HG03520 (cell line): ENCODE data around the gene PNRC2.
"Not testable (repeated sequence)": the region's sequence is repeated elsewhere in the genome, so short reads cannot be mapped to it uniquely, and the experiment has no call there.

Experiments used
- ATAC-seq: cut with Tn5 transposase; IDR thresholded peaks from one replicate; pipeline ENCODE4 v1.9.1; 2021; ENCODE audit warnings: mild to moderate bottlenecking, moderate library complexity; ENCODE audit not compliant: unreplicated experiment

Gene PNRC2

DNA sequence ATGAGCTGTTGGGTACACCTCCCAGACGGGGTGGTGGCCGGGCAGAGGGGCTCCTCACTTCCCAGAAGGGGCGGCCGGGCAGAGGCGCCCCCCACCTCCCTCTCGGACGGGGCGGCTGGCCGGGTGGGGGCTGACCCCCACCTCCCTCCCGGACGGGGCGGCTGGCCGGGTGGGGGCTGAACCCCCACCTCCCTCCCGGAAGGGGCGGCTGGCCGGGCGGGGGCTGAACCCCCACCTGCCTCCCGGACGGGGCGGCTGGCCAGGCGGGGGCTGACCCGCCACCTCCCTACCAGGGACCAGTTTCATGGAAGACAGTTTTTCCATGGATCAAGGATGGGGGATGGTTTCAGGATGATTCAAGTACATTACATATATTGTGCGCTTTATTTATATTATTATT, 27.4 kb downstream of the PNRC2 start:
- ATAC-seq = not testable (repeated sequence)

DNA sequence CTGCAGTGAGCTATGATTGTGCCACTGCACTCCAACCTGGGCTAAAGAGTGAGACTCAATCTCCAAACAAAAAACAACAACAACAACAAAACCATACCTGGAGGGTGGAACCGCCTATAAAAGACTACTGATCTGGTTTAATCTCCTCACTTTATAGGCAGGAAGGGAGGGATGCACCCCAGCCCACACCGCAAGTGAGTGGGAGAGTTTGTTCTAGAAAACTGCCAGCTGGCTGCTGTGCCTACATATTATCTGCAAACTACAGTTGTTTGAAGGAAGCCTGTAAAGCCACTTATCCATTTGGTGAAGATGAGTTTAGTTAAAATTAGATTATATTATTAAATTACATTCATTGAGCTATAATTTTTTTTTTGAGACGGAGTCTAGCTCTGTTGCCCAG, 29.6 kb downstream of the PNRC2 start:
- no peak for ATAC-seq

DNA sequence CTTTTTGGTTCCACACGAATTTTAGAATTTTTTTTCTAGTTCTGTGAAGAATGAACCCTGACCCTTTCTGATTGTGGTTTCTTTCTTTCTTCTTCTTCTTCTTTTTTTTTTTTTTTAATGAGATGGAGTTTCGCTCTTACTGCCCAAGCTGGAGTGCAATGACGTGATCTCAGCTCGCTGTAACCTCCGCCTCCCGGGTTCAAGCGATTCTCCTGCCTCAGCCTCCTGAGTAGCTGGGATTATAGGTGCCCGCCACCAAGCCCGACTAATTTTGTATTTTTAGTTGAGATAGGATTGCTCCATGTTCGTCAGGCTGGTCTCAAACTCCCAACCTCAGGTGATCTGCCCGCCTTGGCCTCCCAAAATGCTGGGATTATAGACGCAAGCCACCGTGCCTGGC, 32.4 kb downstream of the PNRC2 start:
- ATAC-seq = not testable (repeated sequence)

DNA sequence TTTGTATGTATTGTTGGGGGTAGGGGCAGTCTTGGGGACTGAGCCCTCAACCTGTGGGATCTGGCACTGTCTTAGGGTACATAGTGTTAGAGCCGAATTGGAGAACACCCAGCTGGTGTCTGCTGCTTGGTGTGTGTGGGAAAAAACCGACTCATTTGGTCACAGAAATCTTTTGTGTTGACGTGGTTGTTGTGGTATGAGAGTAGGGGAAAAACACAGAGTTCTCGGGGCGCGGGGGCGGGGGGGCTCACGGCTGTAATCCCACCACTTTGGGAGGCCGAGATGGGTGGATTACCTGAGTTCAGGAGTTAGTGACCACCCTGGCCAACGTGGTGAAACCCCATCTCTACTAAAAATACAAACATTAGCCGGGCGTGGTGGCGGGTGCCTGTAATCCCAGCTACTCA, 35.8 kb downstream of the PNRC2 start:
- ATAC-seq = no peak

DNA sequence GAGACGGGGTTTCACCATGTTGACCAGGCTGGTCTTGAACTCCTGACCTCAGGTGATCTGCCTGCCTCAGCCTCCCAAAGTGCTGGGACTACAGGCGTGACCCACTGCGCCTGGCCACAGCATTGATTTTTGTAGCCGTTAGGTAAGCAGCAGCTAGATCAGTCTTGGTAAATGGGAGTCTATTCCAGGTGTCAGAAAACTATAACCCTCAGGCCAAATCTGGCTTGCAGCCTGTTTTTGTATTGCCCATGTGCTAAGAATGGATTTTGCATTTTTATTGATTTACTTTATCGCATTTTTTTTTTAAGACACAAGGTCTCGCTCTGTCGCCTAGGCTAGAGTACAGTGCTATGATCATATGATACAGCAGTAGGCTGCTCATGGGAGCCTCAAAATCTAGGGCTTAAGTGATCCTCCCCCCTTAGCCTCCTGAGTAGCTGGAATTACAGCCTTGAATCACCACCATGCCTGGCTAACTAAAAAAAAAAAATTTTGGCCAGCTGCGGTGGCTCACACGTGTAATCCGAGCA, 37.1 kb downstream of the PNRC2 start:
- ATAC-seq = no peak

DNA sequence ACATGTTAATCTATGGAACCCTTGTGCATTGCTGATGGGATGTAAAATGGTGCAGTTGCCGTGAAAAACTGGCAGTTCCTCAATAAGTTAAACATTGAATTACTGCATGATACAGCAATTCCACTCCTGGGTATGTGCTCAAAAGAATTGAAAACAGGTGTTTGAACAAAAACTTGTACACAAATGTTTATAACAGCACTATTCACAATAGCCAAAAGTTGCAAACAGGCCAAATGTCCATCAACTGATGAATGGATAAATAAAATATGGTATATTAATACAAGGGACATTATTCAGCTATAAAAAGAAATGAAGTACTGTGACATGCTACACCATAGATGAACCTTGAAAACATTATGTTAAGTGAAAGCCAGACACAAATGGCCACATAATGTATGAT, 38.2 kb downstream of the PNRC2 start:
- no peak for ATAC-seq

DNA sequence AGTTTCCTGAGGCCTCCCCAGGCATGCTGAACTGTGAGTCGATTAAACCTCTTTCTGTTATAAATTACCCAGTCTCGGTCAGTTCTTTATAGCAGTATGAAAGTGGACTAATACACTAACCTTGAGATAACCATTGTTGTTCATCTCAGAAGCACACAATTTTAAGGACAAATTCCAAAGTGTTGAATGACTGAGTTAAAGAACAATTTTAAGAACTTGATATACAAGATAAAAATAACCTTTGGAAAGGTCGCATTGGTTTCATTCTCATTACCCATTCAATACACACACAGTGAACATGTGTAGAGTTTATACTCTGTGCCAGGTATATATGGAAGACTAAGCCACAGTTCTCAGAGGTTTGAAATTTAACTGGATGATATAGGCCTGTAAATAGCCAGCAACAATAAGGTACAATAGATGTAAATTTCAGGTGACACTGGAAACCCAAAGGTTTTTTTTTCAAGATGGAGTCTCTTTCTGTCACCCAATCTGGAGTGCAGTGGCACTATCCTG, 39.6 kb downstream of the PNRC2 start:
- no peak for ATAC-seq

DNA sequence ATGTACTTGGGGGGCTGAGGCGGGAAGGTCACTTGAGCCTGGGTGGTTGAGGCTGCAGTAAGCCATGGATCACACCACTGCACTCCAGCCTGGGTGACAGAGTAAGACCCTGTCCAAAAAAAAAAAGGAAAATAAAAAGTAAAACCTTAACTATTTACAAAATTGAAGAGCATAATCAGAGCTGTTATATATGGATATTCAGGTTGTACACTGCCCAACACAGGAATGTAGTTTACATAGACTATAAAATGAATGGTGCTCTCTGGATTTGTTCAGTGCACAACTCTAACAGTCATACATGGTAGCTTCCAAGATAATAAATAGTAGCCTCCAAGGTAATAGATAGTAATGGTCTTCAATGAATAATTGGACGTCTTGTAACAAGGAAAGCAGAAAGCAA, 43.1 kb downstream of the PNRC2 start:
- ATAC-seq = no peak

DNA sequence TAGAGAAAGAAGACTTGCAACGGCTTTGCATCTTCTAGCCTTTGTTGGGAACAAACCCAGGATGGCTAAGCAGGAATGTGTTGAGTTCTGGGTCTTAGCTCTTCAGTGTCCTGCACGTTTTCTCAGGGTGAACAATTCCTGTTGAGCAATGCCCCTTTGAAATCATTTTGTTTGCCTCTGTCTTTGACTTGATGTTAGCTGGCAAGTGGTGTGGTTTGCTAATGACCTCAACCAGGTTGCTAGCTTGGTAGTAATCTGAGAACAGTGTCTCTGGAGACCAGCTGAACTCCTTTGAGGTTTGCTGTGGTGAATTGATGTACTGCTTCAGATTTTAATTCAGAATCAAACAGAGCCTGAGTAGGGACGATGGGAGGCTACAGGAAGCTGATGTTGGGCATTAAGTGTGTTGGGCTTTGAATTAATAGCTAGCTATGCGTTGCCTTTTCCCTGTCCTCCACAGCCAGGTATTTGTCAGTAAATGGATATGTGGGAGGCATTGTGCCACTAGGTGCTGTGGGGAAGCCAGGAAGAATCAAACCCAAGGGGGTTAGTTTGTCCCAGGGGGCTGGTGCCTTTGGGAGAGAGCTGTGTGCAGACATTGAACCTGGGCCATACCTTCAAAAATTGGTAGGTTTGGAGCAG, 43.8 kb downstream of the PNRC2 start:
- no peak for ATAC-seq

DNA sequence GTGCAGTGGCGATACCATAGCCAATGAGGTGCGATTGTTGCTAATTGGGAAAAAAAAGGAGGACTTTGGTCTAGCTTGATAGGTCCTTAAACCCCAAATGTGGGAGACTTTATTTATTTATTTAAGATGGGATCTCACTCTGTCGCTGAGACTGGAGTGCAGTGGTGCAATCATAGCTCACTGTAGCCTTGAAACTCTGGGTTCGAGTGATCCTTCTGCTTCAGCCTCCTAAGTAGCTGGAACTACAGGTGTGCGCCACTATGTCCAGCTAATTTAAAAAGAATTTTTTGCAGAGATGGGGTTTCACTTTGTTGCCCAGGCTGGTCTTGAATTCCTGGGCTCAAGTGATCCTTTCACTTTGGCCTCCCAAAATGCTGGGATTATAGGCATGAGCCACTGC, 44.5 kb downstream of the PNRC2 start:
- no peak for ATAC-seq

DNA sequence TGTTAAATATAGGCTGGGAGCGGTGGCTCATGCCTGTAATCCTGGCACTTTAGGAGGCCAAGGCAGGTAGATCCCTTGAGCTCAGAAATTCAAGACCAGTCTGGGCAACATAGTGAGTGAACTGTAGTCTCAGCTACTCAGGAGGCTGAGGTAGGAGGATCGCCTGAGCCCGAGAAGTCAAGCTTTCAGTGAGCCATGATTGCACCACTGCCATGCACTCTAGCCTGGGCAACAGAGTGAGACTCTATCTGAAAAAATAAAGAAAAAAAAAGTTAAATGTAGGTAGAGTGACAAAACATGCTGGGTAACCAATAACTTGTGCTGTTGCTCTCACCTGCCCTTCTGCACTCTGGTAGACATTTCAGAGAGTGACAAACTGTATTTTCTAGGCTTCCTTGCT, 45.5 kb downstream of the PNRC2 start:
- ATAC-seq = no peak

DNA sequence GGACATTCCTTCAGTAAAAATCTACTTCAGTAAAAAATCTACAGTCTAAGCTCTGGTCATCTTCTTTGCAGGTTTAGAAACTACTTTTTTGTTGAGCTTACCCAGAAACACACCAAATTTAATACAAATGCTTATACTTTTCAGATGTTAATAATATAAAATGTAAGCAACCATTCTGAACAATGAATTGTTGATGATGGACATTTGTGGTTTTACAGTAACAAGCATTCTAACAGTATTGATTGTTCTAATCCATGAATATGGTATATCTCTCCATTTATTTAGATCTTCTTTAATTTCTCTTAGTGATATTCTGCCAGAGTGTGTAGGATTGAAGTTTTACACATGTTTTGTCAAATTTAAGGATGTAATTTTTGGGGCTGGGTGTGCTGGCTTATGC, 47.5 kb downstream of the PNRC2 start:
- ATAC-seq = no peak

DNA sequence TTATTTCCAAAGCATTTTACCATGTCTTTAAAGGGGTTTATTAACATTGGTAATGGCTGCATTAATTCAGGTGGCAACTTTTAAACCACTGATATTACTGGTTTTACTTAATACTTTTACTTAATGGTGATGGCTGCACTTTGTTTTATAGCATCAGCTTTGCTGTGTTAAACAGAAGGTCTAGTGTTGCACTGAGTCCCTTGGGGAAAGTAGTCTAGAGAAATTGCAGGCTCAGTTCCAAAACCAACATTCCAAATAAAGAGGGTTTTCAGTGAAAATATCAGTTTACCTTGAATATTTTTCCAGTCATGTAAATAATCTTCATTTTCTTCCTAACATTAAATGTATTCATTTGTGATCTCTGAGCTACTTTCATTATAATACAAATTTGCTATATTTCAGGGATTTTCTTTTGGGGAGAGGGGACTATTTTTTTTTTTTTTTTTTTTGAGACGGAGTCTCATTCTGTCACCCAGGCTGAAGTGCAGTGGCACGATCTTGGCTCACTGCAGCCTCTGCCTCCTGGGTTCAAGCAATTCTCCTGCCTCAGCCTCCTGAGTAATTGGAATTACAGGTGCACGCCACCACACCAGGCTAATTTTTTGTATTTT, 49.1 kb downstream of the PNRC2 start:
- ATAC-seq = not testable (repeated sequence)

DNA sequence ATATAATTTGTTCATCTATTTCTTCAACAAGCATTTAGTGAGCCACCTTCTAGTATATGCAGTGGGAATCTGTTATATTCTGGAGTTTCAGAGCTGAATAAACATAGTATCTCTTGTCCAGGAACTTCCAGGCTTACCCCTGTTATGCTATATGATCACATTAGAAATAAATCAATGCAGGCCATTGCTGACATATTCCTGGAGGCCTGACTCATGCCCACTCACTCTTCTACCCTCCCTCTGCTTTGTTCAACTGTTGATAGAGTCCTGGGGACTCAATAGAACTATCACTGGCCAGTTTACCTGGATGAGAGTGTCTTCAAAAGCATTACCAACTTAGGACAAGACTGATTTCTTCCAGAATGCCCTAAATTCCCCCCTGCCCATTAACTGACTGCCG, 49.8 kb downstream of the PNRC2 start:
- ATAC-seq = no peak

DNA sequence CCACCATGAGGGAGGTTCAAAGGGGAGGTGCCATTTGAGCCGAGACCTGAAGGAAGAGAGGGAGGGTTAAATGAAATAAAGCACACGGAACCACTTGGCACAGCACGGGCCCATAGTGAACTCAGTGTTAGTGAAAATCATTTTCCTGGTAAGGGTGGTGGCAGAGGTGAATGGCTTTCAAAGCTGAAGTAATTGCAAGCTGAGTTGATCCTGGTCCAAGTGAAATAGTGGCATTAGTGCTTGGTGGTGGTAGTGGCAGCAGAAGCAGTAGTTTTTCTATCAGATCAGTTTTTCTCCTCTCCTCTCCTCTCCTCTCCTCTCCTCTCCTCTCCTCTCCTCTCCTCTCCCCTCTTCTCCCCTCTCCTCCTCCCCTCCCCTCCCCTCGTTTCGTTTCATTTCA, 51.0 kb downstream of the PNRC2 start:
- no peak for ATAC-seq

DNA sequence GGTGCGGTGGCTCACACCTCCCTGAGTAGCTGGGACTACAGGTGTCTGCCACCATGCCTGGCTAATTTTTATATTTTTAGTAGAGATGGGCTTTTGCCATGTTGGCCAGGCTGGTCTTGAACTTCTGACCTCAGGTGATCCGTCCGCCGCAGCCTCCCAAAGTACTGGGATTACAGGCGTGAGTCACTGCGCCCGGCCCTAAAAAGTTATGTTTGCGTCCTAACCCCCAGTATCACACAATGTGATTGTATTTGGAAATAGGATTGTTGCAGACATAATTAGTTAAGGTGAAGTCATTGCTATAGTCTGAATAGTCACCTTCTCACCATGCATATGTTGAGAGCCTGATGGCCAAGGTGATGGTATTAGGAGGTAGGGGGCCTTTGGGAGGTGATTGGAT, 53.2 kb downstream of the PNRC2 start:
- ATAC-seq = not testable (repeated sequence)
